GM18520 (cell line): ENCODE results near the gene FCMR.

Experiments
- ATAC-seq: cut with Tn5 transposase; IDR thresholded peaks from one replicate; pipeline ENCODE4 v1.9.1; 2021; ENCODE audit not compliant: unreplicated experiment

FCMR gene

DNA sequence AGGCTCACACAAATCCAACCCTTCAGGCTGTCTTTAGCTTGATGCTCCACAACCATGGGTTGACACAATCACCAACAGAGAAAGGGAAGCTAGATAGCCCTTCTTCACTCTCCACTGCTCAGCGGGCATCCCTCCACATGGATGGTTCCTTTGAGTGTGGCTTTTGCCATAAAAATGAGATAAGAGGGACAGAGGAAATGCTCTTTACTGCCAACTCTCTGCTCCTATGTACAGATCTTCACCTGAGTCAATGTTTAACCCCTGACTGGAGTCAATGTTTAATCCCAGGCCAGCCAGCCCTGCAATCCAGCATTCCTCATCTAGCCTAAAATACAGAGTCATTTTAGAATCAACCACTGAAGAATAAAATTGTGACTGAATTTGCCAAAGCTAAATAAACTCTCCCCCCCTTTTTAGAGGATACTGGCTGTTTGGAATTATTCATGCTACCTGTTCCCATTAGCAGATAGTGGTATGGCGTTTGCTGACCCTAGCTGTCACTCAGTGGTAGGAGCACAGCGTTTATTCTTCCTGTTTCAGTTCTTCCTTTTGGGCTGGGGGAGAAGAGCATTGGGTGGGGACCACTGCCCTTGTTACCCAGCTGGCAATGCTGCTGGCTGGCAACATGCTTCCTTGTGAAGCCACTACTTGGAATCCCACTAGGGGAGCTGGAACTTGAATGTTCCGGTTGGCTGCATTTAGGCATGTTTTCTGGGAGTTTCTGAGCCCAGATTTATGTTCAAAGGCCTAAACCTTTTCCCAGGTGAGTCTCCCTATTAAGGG, 29.8 kb upstream of the FCMR start:
- ATAC-seq, result no peak

- no peak for ATAC-seq
These were observed 27.9 kb upstream of the FCMR start for GRCh38 chr1:206949641-206950040.

GRCh38 chr1:206949208-206949607, 27.5 kb upstream of the FCMR start:
- no peak for ATAC-seq

DNA sequence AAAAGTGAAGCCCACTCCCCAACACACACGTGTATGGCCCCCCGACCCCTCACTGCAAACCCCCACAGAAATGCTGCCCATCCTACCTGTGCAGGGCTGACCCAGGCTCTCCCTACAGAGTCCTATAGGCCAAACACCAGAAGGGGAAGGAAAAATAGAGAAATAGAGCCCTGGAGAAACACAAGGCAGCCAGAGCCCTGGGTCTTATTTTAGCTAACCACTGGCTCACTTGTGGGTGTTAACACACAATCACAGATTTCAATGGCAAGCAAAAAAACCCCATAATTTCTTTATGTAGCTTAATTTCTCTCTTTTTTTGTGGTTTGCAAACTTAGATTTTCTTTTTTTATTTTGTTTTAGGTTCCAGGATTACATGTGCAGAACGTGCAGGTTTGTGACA, 25.5 kb upstream of the FCMR start:
- no peak for ATAC-seq

GRCh38 chr1:206946261-206946660, 24.5 kb upstream of the FCMR start, which contains the start of gene PIGR:
PIGR (minus strand) TSS chr1:206946466; CDS start chr1:206940531, 5,935 bp downstream.
- no peak for ATAC-seq

GRCh38 chr1:206945779-206946178, 24.0 kb upstream of the FCMR start:
- ATAC-seq, result no peak

DNA sequence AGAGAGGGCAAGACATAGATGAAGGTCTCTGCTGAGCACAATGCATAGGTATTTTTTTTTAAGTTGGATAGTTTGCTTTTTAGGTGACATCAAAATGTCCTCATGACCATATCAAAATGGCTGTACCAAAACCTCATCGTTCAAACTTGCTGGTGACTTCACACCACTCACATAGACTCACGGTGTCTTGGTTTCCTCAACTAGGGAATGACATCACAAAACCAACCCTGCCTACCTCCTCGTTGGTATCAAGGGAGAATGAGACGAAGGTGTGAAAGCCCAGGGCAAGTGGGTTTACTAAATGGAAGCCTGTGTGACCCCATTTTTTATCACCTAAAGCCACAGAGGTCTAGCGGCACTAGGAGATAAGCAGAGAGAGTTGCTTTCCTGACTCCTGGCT, 23.0 kb upstream of the FCMR start:
- no peak for ATAC-seq

DNA sequence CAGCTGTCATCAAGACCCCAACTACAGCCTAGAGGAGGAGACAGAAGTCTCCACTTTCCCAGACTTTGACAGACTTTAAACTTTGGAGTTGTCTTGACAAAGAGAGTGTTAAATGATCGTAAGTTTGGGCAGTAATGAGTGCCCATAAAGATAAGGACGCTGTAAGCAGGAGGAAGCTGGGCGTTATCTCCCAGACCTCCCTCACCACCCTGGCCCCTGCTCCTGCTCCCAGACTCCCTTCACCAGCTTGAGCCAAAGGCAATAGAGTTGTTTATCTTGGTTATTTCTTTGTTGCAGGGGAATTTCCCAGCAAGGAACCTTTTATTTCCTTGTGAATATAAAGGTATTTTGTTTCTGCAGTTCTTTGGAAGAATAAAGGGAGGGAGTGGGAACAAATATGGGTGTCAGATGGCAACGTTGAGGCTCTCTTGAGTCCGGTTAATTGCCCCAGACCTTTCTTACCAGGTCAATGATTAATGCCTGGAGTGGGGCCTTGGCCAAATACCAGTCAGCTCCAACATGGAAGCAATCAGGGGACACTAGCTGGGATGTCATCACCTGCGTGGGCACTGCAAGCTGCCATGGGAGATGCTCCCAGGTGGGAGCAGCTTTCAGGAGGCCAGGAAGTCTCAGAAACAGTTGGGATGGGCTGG, 20.2 kb upstream of the FCMR start:
- no peak for ATAC-seq

- no peak for ATAC-seq
These were observed 18.8 kb upstream of the FCMR start for GRCh38 chr1:206940588-206940936.

DNA sequence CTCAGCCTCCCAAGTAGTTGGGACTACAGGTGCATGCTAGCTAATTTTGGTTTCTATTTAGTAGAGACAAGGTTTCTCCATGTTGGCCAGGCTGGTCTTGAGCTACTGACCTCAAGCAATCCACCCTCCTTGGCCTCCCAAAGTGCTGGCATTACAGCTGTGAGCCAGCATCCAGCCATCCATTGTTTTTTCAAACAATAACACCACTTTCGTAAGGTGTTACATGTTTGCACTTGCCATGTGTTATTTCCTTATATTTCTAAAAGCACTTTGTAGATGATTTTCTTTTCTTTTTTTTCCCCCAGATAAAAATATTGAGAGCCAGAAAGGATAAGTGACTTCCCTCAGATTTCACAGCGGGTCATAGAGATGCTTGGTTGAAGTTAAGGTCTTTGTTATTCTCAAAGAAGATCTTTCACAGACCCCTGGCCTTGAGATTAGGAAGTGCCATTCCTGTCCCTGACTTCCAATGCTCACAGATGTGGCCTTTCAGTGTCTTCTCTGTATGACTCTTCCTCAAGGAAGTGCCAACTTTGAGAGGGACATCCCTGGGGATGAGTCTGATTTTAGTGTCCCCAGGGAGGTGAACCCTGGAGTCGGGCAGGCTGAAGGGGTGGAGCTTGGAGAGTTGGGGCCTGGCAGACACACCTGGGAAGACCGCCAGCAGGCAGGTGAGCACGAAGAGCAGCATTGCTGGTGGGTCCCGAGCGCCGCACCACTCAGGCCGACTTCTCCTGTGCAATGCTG, 18.3 kb upstream of the FCMR start:
- ATAC-seq, result no peak

GRCh38 chr1:206939131-206939530, 17.4 kb upstream of the FCMR start:
- no peak for ATAC-seq

GRCh38 chr1:206937425-206937824, 15.7 kb upstream of the FCMR start:
- ATAC-seq, result no peak

DNA sequence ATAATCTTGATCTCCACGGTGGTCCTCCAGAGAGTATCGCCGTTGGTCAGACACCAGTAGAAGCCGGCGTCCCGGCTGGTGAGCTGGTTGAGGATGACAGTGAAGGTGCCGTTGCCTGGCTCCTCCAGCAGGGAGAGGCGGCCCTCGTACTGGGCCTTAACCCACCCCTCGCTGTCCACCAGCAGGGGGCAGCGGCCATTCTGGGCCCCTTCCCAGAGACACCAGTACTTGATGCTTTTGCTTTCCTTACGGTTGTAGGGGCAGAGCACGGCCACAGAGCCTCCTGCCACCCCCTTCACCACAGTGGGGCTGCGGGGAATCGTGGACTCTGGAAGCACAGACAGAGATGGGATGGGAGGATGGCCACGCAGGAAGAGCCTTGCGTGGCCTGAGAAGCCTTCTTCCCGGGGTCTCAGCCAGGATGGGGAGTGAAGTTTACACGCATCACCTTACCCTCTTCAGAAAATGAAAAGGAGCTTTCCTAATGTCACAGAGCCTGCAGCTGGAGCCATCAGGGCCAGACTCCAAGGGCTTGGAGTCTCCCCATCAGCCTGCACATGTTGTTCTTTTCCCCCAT, 13.8 kb upstream of the FCMR start:
- no peak for ATAC-seq

DNA sequence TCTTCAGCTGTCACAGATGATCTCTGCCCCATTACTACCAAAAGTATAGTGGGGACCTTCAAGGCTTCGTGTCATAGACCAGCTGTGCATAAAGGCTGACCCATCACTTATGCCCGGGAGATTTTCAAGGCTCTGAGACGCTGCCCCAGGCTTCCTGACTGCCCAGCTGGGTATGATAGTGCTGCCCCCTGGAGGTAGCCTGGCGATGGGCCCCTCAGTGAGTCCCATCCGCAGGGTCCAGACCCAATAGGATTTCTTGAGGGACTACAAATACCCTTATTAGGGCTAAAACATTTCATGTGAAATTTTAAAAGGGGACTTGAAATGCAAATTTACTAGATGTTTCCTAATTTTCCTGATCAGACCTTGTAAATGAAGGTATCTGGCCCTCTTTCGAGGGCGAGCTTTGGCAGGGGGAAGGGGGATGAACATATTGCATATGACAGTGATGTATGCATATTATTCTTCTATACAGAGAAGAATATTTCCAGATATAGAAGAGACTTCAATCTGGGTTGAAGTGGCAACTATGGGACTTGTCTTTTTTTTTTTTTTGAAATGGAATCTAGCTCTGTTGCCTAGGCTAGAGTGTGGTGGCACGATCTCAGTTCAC, 11.7 kb upstream of the FCMR start:
- ATAC-seq, result no peak

- ATAC-seq, result no peak
These were observed 10.4 kb upstream of the FCMR start for GRCh38 chr1:206932177-206932576.

- ATAC-seq, result no peak
These were observed 10.0 kb upstream of the FCMR start for GRCh38 chr1:206931709-206932108.

DNA sequence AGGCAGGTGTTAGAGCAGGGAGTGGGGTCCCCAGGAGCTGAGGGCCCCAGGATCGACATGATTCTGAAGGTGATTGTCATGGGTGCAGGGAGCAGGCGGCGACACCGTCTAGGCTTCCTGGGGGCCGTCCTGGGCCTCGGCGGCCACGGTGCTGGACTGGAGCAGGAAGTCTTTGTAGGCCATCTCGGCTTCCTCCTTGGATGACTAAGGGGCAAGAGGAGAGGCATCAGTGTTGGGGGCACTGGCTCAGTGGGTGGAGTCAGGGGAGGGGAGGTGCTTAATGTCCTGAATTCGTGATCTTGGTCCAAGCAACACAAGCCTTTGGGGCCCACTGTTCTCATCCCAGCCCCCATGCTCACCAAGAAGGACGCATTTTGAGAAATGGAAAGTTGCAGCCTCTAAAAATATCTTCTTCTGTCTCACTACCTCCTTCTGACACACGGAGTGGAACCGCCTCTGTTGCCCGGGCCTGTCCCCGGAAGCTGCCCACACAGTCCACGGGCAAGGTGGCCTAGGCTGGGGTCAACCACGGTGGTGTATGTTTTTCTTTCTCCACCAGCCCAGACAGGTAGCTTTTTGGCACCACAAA, 8.6 kb upstream of the FCMR start:
- ATAC-seq, result peak; percentile 70

- no peak for ATAC-seq
These were observed 7.8 kb upstream of the FCMR start for GRCh38 chr1:206929524-206929923.

DNA sequence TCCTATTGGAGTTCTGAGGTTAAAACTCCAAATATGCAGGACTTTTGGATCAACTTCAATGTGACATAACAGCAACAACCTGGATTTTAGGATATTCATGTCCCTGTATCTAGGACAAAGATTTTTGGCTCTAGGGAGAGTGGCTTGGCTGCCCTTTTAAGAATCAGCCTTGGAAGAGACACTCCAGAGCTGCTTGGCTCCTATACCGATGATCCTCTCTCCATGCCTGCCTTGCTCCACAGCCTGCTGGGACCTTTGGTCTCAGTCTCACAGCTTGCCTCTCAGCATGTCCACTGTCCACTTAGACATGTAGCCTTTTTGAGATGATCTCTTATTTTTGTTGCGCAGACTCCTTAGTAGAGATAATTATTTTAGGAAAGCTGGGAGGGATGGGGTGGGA, 4.5 kb upstream of the FCMR start:
- no peak for ATAC-seq

- peak; percentile 53 for ATAC-seq
These were observed 3.5 kb upstream of the FCMR start for GRCh38 chr1:206925106-206925736.
